ENCODE results near the gene C11orf54.

The C11orf54 gene

DNA sequence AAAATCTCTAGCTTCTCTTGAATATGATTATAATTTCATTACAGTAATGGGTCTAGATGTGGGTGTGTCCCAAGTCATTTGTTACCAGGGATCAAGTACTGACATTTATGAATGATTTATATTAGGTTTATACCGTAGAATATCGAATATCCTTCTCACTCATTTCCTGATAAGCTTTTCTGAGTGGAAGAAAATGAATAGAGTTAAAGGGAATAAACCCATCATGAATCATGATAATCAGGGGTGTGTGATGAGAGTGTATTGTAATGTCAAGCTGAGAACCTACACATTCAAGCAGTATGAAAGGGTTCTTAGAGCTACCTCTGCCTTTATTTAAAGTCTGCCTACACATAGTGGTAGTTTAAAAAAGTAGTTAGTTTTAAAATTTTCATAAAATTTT lies 59.9 kb downstream of the C11orf54 start:
- no peak for TF ChIP-seq POLR2A (IDR thresholded peaks at IDR 0.05; ENCODE audit: low read depth, low read length)
- FAIRE-seq (no peak), DNase-seq (ENCODE audit: insufficient read length, low spot score) (no peak)

DNA sequence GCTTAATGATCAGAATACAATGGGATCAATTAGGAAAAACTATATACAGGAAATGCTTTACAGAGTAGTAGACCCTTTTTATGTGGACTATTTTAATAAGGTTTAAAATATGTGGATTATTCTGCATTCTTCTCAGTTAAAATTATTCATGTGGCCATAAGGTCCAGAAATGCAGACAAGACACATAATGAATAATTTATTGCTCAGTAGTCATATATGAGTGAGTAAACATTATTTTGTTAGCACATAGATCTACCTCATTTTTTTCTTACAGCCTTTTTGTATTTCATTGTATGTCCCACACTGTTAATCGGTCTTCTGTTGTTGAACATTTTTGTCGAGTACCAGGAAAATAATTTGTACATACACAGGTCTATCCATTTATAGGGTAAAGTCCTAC lies 63.4 kb downstream of the C11orf54 start:
- TF ChIP-seq POLR2A (IDR thresholded peaks at IDR 0.05; ENCODE audit: low read depth, low read length) = no peak
- FAIRE-seq (no peak), DNase-seq (ENCODE audit: insufficient read length, low spot score) (no peak)

DNA sequence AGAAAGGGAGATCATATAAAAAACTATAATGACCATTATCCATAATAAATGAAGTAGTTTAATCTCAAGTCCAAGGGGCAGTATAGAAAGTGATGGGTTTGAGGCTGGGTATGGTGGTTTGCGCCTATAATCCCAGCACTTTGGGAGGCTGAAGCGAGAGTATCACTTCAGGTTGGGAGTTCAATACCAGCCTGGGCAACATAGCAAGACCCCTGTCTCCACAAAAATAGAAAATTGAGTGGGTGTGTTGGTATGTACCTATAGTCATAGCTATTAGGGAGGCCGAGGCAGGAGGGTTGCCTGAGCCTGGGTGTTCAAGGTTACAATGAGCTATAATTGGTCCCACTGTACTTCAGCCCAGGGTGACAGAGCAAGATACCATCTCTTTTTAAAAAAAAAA lies 66.5 kb downstream of the C11orf54 start:
- DNase-seq (ENCODE audit: insufficient read length, low spot score) (no peak), FAIRE-seq (no peak)
- no peak for TF ChIP-seq POLR2A (IDR thresholded peaks at IDR 0.05; ENCODE audit: low read depth, low read length)

DNA sequence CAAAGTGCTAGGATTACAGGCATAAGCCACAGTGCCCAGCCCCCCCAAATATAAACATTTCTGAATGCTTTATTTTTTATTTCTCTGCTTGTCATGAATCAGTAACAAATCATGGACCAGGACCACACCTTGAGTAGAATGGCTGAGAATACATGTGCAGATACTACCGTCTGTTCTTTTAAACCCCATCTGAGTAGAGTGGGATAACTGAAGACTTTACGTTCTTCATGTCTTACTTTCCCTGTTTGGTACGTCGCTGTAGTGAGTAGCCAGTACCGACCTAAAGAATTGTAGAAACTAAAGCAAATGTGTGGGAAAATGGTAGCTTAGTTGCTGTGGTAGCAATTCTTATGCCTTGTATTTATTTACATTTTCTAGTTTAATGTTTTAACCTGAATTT lies 72.5 kb downstream of the C11orf54 start:
- TF ChIP-seq POLR2A (IDR thresholded peaks at IDR 0.05; ENCODE audit: low read depth, low read length) = no peak
- FAIRE-seq (no peak), DNase-seq (ENCODE audit: insufficient read length, low spot score) (no peak)
